HepG2 (cell line): ENCODE measurements around the gene KCNMA1. TPM values are rescaled to one million over a fixed set of nuclear protein-coding genes. Genes with fewer than 3 reads are reported as not detected.

Source experiments
- ATAC-seq: fragments of 200-7000 bp; cut with Tn5 transposase; 3 replicates; pipeline ENCODE4 v1.9.1; 2020; ENCODE audit warnings: mild to moderate bottlenecking, moderate library complexity
- BruUV-seq: library from RNA; stranded (reverse); fragments of 400-500 nt; replicated peaks from 2 replicates; lab custom pipeline; 2021; lab: Mats Ljungman, UMichigan
- CTCF ChIA-PET: fragments of 300-600 bp; formaldehyde crosslinking; extraction: SDS; loops from one replicate; lab custom pipeline; 2021; ENCODE audit warnings: low total read pairs, inconsistent platforms, low intra/inter-chr PET ratio; lab: Yijun Ruan, JAX
- POLR2A ChIA-PET: fragments of 350-600 bp; sonication (Branson Sonifier 250); formaldehyde crosslinking; loops from one replicate; lab custom pipeline; 2020; ENCODE audit warnings: antibody characterized with exemption, inconsistent platforms; lab: Yijun Ruan, JAX
- DNase-seq: peaks from one replicate; pipeline ENCODE4 v3.0.0-alpha.2; 2015; ENCODE audit warnings: low spot score
- FAIRE-seq: peaks from 3 replicates; lab custom pipeline; 2011; peaks lifted over from hg19 to GRCh38; lab: Jason Lieb, UNC
- H2AFZ ChIP-seq: one replicate; pipeline ENCODE4 v1.6.1; 2011; ENCODE audit warnings: low read length, inconsistent platforms
- H3K27ac ChIP-seq: fragments of 300-600 bp; 3 replicates; pipeline ENCODE4 v1.8.0; 2011; ENCODE audit warnings: mixed run types, mild to moderate bottlenecking, mixed read lengths, low read length, inconsistent platforms; ENCODE audit not compliant: insufficient read depth; ENCODE audit errors: extremely low read length
- H3K27me3 ChIP-seq, 2 experiments: fragments of 200-600 bp in 1 of 2; 2 replicates in 1 of 2; 3 replicates in 1 of 2; pipeline versions ENCODE4 v1.6.0 to v1.8.0; 2011; ENCODE audit warnings: low read length in 2 of 2, mild to moderate bottlenecking in 2 of 2, moderate library complexity in 2 of 2, inconsistent platforms in 1 of 2; ENCODE audit not compliant: insufficient read depth in 2 of 2, control insufficient read depth in 1 of 2
- H3K36me3 ChIP-seq, 2 experiments: fragments of 200-600 bp in 1 of 2; replicated peaks in 1 of 2; 2 replicates in 1 of 2; 3 replicates in 1 of 2; pipeline versions ENCODE4 v1.5.1 to v1.8.0; 2011; ENCODE audit warnings: low read length in 2 of 2, inconsistent platforms in 1 of 2; ENCODE audit not compliant: insufficient read depth in 2 of 2, control insufficient read depth in 1 of 2
- H3K4me1 ChIP-seq: 2 replicates; pipeline ENCODE4 v1.5.1; 2012; ENCODE audit warnings: low read length, inconsistent platforms; ENCODE audit not compliant: insufficient read depth
- H3K4me2 ChIP-seq: 2 replicates; pipeline ENCODE4 v1.6.0; 2011; ENCODE audit warnings: low read depth, low read length, inconsistent platforms
- H3K4me3 ChIP-seq, 3 experiments: fragments of 200-600 bp in 1 of 3; sonication (generic), shearing (Covaris generic) in 1 of 3; replicated peaks in 1 of 3; 2 replicates each; pipeline ENCODE4 v1.5.1; 2011 to 2016; ENCODE audit warnings: low read length in 3 of 3, inconsistent platforms in 2 of 3, low read depth in 2 of 3, mild to moderate bottlenecking in 2 of 3, control low read depth in 1 of 3, mixed read lengths in 1 of 3; ENCODE audit not compliant: insufficient read depth in 1 of 3
- H3K79me2 ChIP-seq: one replicate; pipeline ENCODE4 v1.6.1; 2011; ENCODE audit warnings: low read length, inconsistent platforms; ENCODE audit not compliant: insufficient read depth
- H3K9ac ChIP-seq: 2 replicates; pipeline ENCODE4 v1.6.0; 2011; ENCODE audit warnings: mild to moderate bottlenecking, low read depth, low read length, inconsistent platforms; ENCODE audit not compliant: insufficient read depth
- H3K9me3 ChIP-seq: 2 replicates; pipeline ENCODE4 v1.5.1; 2012; ENCODE audit warnings: mild to moderate bottlenecking, low read length
- H4K20me1 ChIP-seq: 2 replicates; pipeline ENCODE4 v1.6.0; 2011; ENCODE audit warnings: inconsistent platforms, mild to moderate bottlenecking, low read length, moderate library complexity; ENCODE audit not compliant: insufficient read depth
- CBX1 ChIP-seq: IDR thresholded peaks from one replicate; pipeline ENCODE4 v1.6.1; 2016; ENCODE audit warnings: antibody characterized with exemption, low read depth
- HMGA1 ChIP-seq: sonication (generic); formaldehyde crosslinking; conservative IDR thresholded peaks from 2 replicates; pipeline ENCODE4 v1.4.0; 2020; ENCODE audit warnings: missing genetic modification reagents
- HNRNPK ChIP-seq: fragments of 200-400 bp; formaldehyde crosslinking; IDR thresholded peaks from 2 replicates; pipeline ENCODE4 v1.6.1; 2018; ENCODE audit warnings: low read length, low read depth, moderate library complexity, mild to moderate bottlenecking; ENCODE audit not compliant: poor library complexity, severe bottlenecking
- MTF1 ChIP-seq: sonication (generic); formaldehyde crosslinking; IDR thresholded peaks from 2 replicates; pipeline ENCODE4 v1.5.0; 2020; ENCODE audit warnings: missing genetic modification reagents
- SOX5 ChIP-seq: IDR thresholded peaks from 2 replicates; pipeline ENCODE4 v1.6.1; 2016; ENCODE audit warnings: borderline replicate concordance
- SRSF1 ChIP-seq: fragments of 200-400 bp; formaldehyde crosslinking; optimal IDR thresholded peaks from 2 replicates; pipeline ENCODE3; 2017; ENCODE audit warnings: mild to moderate bottlenecking, low read depth, low read length, moderate library complexity
- TBX3 ChIP-seq: fragments of 450-650 bp; IDR thresholded peaks from 2 replicates; pipeline ENCODE4 v1.6.1; 2017; ENCODE audit warnings: antibody characterized with exemption, mild to moderate bottlenecking, inconsistent platforms, borderline replicate concordance
- WGBS: methylation state at CpG from one replicate; pipeline ENCODE4 v1.1.6; 2017; ENCODE audit warnings: low lambda C conversion rate; 5-methylcytosine and 5-hydroxymethylcytosine counted together
- in situ Hi-C: cut with HindIII; loops from 2 replicates; pipeline ENCODE4 v1.10.0; 2017; ENCODE audit warnings: low pct_unique_long_range_greater_than_20kb; ENCODE audit not compliant: extremely low pct_ligation_motif_present
- intact Hi-C: fragments of 100-400 bp; cut with micrococcal nuclease; formaldehyde crosslinking; loops from one replicate; pipeline ENCODE4 v1.10.0; 2022; ENCODE audit not compliant: unreplicated experiment
- polyA plus RNA-seq, 8 experiments: library from polyadenylated mRNA; depleted of rRNA in 3 of 8; stranded (reverse) in 7 of 8; unstranded in 1 of 8; fragments of >200 nt; fragmentation: Illumina TruSeq in 4 of 8; extraction: Trizol in 4 of 8; gene quantifications; 2 replicates each; pipeline versions ENCODE4 v1.2.1 to v1.2.3, GENCODE V29; 2011 to 2016; ENCODE audit warnings: low read depth in 4 of 8, missing spikeins in 1 of 8, mixed read lengths in 1 of 8; ENCODE audit not compliant: insufficient read depth in 1 of 8
- total RNA-seq, 5 experiments: library from RNA; depleted of rRNA; stranded (reverse); fragments of >200 nt; fragmentation: Illumina TruSeq; extraction: Trizol; gene quantifications; 2 replicates each; pipeline ENCODE4 v1.2.3, GENCODE V29; 2016; ENCODE audit warnings: low read depth in 1 of 5
- TF ChIP-seq, protein P1 (sequence below): sonication (generic); formaldehyde crosslinking; IDR thresholded peaks from 2 replicates; pipeline ENCODE4 v1.4.0; 2020; ENCODE audit warnings: mild to moderate bottlenecking, missing genetic modification reagents, borderline replicate concordance
- TF ChIP-seq, protein P2 (sequence below): sonication (generic); formaldehyde crosslinking; conservative IDR thresholded peaks from 2 replicates; pipeline ENCODE4 v1.8.0; 2022; ENCODE audit warnings: low read depth, missing genetic modification reagents
- TF ChIP-seq, protein P3 (sequence below): sonication (generic); formaldehyde crosslinking; IDR thresholded peaks from 2 replicates; pipeline ENCODE4 v1.5.0; 2020; ENCODE audit warnings: mild to moderate bottlenecking, missing genetic modification reagents

Gene KCNMA1
- total and polyA plus RNA-seq, 2 of the 13 experiments (the other 11 are each of a cell fraction or from before 2014, with no cell fraction given) = 0.02 TPM; not detected in 1

DNA sequence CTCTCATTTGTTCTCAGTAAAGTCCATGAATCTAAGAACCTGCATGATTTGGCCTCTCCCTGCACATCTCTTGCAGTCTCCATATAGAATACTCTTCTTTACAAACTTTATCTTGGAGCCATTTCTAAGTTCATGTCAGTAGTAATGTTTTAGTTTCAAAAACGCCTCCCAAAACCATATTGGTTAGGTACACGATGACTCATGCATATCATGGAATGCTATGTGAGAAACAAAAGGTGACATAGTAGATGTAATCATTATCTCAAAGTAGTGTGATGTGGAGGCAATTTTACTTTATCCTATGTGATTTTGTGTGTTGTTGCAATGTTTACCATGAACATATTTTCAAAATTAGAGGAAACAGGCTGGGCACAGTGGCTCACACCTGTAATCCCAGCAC, 520.7 kb downstream of the KCNMA1 start:
- no peak for ATAC-seq
- H4K20me1 ChIP-seq = no peaks in the 10 kb centered on the region
- 27% methylated on average over 2 of the region's 2 CpGs for WGBS

More for the DNA sequence above, 520.7 kb downstream of the KCNMA1 start:
- DNase-seq (no peak), FAIRE-seq (no peak)
- no peak overlapping the region for H3K9ac ChIP-seq
- CTCF ChIA-PET = no interaction called here
- no peak overlapping the region for H3K27ac ChIP-seq
- H3K27me3 ChIP-seq = peaks cover 0 to 17% of the 10 kb centered on the region in 2 experiments; a peak in 1 of 5 replicates
- no peak overlapping the region for H3K4me2 ChIP-seq
- H3K36me3 ChIP-seq = no peaks in the 10 kb centered on the region
- H3K4me1 ChIP-seq = 0 out of 2 replicates have a peak, but pooled peaks cover 3% of the 10 kb centered on the region
- no peak for TF ChIP-seq HMGA1 (CRISPR knock-in tag)
- no peak for TF ChIP-seq MTF1 (CRISPR knock-in tag)
- TF ChIP-seq HNRNPK = no peak
- TF ChIP-seq, protein P1, sequence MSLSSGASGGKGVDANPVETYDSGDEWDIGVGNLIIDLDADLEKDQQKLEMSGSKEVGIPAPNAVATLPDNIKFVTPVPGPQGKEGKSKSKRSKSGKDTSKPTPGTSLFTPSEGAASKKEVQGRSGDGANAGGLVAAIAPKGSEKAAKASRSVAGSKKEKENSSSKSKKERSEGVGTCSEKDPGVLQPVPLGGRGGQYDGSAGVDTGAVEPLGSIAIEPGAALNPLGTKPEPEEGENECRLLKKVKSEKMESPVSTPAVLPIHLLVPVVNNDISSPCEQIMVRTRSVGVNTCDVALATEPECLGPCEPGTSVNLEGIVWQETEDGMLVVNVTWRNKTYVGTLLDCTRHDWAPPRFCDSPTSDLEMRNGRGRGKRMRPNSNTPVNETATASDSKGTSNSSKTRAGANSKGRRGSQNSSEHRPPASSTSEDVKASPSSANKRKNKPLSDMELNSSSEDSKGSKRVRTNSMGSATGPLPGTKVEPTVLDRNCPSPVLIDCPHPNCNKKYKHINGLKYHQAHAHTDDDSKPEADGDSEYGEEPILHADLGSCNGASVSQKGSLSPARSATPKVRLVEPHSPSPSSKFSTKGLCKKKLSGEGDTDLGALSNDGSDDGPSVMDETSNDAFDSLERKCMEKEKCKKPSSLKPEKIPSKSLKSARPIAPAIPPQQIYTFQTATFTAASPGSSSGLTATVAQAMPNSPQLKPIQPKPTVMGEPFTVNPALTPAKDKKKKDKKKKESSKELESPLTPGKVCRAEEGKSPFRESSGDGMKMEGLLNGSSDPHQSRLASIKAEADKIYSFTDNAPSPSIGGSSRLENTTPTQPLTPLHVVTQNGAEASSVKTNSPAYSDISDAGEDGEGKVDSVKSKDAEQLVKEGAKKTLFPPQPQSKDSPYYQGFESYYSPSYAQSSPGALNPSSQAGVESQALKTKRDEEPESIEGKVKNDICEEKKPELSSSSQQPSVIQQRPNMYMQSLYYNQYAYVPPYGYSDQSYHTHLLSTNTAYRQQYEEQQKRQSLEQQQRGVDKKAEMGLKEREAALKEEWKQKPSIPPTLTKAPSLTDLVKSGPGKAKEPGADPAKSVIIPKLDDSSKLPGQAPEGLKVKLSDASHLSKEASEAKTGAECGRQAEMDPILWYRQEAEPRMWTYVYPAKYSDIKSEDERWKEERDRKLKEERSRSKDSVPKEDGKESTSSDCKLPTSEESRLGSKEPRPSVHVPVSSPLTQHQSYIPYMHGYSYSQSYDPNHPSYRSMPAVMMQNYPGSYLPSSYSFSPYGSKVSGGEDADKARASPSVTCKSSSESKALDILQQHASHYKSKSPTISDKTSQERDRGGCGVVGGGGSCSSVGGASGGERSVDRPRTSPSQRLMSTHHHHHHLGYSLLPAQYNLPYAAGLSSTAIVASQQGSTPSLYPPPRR (CRISPR knock-in tag) = no peak
- no peak for TF ChIP-seq CBX1
- TF ChIP-seq TBX3 = no peak
- TF ChIP-seq, protein P2, sequence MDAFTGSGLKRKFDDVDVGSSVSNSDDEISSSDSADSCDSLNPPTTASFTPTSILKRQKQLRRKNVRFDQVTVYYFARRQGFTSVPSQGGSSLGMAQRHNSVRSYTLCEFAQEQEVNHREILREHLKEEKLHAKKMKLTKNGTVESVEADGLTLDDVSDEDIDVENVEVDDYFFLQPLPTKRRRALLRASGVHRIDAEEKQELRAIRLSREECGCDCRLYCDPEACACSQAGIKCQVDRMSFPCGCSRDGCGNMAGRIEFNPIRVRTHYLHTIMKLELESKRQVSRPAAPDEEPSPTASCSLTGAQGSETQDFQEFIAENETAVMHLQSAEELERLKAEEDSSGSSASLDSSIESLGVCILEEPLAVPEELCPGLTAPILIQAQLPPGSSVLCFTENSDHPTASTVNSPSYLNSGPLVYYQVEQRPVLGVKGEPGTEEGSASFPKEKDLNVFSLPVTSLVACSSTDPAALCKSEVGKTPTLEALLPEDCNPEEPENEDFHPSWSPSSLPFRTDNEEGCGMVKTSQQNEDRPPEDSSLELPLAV (CRISPR knock-in tag) = no peak
- TF ChIP-seq SOX5 (CRISPR knock-in tag) = no peak
- TF ChIP-seq, protein P3, sequence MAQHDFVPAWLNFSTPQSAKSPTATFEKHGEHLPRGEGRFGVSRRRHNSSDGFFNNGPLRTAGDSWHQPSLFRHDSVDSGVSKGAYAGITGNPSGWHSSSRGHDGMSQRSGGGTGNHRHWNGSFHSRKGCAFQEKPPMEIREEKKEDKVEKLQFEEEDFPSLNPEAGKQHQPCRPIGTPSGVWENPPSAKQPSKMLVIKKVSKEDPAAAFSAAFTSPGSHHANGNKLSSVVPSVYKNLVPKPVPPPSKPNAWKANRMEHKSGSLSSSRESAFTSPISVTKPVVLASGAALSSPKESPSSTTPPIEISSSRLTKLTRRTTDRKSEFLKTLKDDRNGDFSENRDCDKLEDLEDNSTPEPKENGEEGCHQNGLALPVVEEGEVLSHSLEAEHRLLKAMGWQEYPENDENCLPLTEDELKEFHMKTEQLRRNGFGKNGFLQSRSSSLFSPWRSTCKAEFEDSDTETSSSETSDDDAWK (CRISPR knock-in tag) = no peak
- no peak for TF ChIP-seq SRSF1
- H3K4me3 ChIP-seq = no peak overlapping the region
- BruUV-seq = no TSS peak
- in situ Hi-C loops (no loop called here), intact Hi-C loops (loop anchor here (10.0 kb wide), 1 partner anchor 132 kb away; no protein-coding TSS in a partner anchor)
- POLR2A ChIA-PET = no interaction called here
- no peaks in the 10 kb centered on the region for H3K9me3 ChIP-seq
- H3K79me2 ChIP-seq = no peaks in the 10 kb centered on the region
- H2AFZ ChIP-seq = no peak overlapping the region
